Measurements from ENCODE around the gene IGSF21. TPM values are rescaled to one million over a fixed set of nuclear protein-coding genes. Genes with fewer than 3 reads are reported as not detected.

The IGSF21 gene
- total RNA-seq, 1 experiment from 2014 or later: 5.2 TPM

DNA sequence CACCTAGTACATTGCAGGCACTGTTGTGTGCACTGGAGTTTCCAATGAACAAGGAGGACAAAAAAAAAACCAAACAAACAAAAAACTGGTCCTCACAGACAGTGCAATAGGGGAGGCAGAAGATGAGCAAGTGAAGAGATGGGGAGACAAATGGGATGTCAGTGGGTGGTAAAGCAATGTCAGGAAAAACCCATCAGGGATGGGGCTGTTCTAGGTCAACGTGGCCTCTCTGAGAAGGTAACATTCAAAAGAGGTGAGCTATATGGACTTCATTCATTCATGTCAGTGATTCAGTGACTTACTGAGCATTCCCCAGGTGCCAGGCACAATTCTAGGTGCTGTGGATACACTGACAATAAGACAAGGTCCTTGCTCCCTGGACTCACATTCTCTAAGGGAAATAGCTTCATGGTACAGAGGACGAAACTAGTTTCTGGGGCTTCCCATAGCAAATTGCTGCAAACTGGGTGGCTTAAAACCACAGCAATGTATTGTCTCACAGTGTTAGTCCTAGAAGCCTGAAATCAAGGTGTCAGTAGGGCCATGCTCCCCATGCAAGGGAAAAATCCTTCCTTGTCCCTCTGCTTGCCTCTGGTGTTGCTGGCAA lies 232.7 kb downstream of the IGSF21 start:
- Mint-ChIP-seq H3K9me3 (no peaks in the 10 kb centered on the region; a peak in 1 of 5 replicates), H3K27me3 (ENCODE audit: low read depth) (peaks cover 5% of the 10 kb centered on the region; the same call in 1 of the 2 replicates), H3K4me1 (peaks cover 0 to 4% of the 10 kb centered on the region in 2 experiments; a peak in 3 of 4 replicates), H3K4me3 (no peak overlapping the region), H3K36me3 (ENCODE audit: insufficient read depth in 1 of 3, low read depth in 3 of 3) (no peaks in the 10 kb centered on the region), H3K27ac (no peak overlapping the region)
- H4K91ac ChIP-seq (ENCODE audit: insufficient read length, low read depth, low read length): no peak overlapping the region
- TF ChIP-seq CTCF (conservative IDR thresholded peaks at IDR 0.05): no peak
- no peaks in the 10 kb centered on the region for H3K79me1 ChIP-seq (ENCODE audit: insufficient read depth, low read depth, low read length, poor library complexity, severe bottlenecking)
- no peak overlapping the region for H3K9ac ChIP-seq (ENCODE audit: extremely low read depth, insufficient read length, low read length)
- no peak overlapping the region for H2BK12ac ChIP-seq (ENCODE audit: insufficient read length, low read depth, low read length)
- WGBS (ENCODE audit: extremely low coverage, insufficient read length, low lambda C conversion rate): no CpG with 5 or more reads among the region's 2 CpGs
- no peak overlapping the region for H3K27ac ChIP-seq (ENCODE audit: insufficient read length, low read depth, low read length)
- H4K8ac ChIP-seq (replicated peaks; ENCODE audit: insufficient read length, low read depth, low read length): no peak overlapping the region
- no peak overlapping the region for H3K56ac ChIP-seq (ENCODE audit: insufficient read length, low read depth, low read length)
- H3K27me3 ChIP-seq (ENCODE audit: insufficient read depth, low read length): 0 out of 2 replicates have a peak, but pooled peaks cover 2% of the 10 kb centered on the region
- H3K4me2 ChIP-seq (ENCODE audit: insufficient read depth, insufficient read length, low read length): no peak overlapping the region
- H3K18ac ChIP-seq (ENCODE audit: insufficient read length, low read depth, low read length): no peak overlapping the region
- H3K23me2 ChIP-seq (ENCODE audit: insufficient read length, low read depth, low read length, poor library complexity, severe bottlenecking): no peaks in the 10 kb centered on the region
- no peaks in the 10 kb centered on the region for H3K9me3 ChIP-seq (ENCODE audit: control insufficient read depth, low read depth, low read length)
- H2AFZ ChIP-seq (ENCODE audit: low read length): no peak overlapping the region
- no peak overlapping the region for H2BK120ac ChIP-seq (ENCODE audit: low read depth, low read length, poor library complexity, severe bottlenecking)
- H2BK20ac ChIP-seq (ENCODE audit: low read depth, low read length, poor library complexity, severe bottlenecking): no peak overlapping the region
- H3T11ph ChIP-seq (ENCODE audit: low read length): no peak overlapping the region
- H2AK5ac ChIP-seq (ENCODE audit: insufficient read length, low read length): no peak overlapping the region
- H3K4me1 ChIP-seq (ENCODE audit: insufficient read depth, low read length): no peaks in the 10 kb centered on the region
- H3K79me2 ChIP-seq (ENCODE audit: insufficient read depth, low read length): no peaks in the 10 kb centered on the region
- no peak overlapping the region for H3K4ac ChIP-seq (ENCODE audit: low read depth, low read length)
- no peak overlapping the region for H2BK15ac ChIP-seq (ENCODE audit: low read depth, low read length)
- no peak for DNase-seq
- H2BK5ac ChIP-seq (ENCODE audit: insufficient read length, low read length): no peak overlapping the region
- H4K5ac ChIP-seq (ENCODE audit: insufficient read length, low read depth, low read length): no peak overlapping the region
- no peak overlapping the region for H3K23ac ChIP-seq (ENCODE audit: insufficient read length, low read depth, low read length)
- H3K14ac ChIP-seq (ENCODE audit: insufficient read depth, low read length): no peak overlapping the region
- no peaks in the 10 kb centered on the region for H4K20me1 ChIP-seq (ENCODE audit: control insufficient read depth, insufficient read depth, insufficient read length)

Data from H9 (cell line).